K562 treated with DMSO at 1 percent for 48 hours (cell line): ENCODE data around the gene TMEM164. TPM values are rescaled to one million over a fixed set of nuclear protein-coding genes. Genes with fewer than 3 reads are reported as not detected.

Experiments
- total RNA-seq: library from RNA; unstranded; fragments of 300-600 nt; gene quantifications from 2 replicates; pipeline ENCODE4 v1.2.3, GENCODE V29; 2022; ENCODE audit warnings: low replicate concordance; ENCODE audit errors: extremely low read depth

TMEM164 gene
- not detected in 2 replicates for total RNA-seq

DNA sequence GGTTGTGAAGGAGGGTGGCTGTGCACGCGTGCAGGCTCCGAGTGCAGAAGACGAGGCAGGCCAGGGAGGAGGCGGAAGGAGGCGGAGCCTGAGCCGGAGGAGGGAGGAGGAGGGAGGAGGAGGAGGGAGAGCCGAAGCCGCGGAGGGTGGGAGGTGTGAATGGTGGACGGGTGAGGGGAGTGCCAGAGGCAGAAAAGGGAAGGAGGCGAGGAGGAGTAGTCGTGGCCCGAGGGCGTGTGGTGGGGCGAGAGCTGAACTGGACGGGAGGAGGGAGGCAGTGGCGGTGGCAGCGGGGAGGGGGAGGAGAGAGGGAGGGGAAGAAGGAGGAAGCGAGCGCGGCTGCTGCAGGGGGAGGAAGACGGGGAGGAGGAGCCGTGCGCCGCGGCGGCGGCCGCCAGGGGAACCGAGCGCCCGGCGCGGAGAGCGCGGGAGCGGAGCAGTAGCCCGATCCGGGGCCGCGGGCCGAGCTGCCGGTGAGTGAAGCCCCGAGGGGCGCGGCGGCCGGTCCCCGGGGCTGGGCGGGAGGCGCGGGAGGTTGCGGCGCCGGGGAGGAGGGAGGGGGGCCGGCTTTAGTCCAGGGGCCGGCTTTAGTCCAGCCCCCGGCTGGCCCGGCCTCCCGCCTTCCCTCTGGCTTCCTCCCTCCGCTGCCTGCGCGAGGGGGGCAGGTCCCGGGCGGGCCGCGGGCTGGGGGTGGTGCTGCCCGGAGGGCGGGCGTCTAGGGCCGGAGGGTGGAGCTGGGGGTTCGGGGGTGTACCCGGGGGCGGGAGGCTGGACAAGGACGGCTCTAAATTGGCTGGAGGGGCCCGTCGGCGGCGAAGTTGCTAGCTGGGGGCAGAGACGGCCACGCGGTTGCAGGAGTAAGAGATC lies at the start of gene TMEM164:
TSS of gene TMEM164 (plus strand) at position 815 of the 867 bp plus-strand sequence. CDS start 661 bp downstream, outside the sequence.

